Measurements from ENCODE around the gene CCNF.

Gene CCNF

GRCh38 chr16:2455081-2455845, 26.0 kb downstream of the CCNF start:
- Histone ChIP-seq H3K9me3 (no peaks in the 10 kb centered on the region), H3K4me3 (no peak overlapping the region), H3K4me1 (peaks cover 2 to 11% (median 9%) of the 10 kb centered on the region in 4 donors), H3K27ac (no peak overlapping the region), H3K27me3 (no peaks in the 10 kb centered on the region), H3K36me3 (peaks cover 0 to 52% (median 0%) of the 10 kb centered on the region in 3 donors)
- no peak for DNase-seq
- intact Hi-C loops (cut with DNase I; ENCODE audit: low total_unique reads), result no loop called here
- no peak for TF ChIP-seq CTCF (IDR thresholded peaks at IDR 0.05)

- DNase-seq, result no peak
- peaks cover 0 to 42% (median 0%) of the 10 kb centered on the region in 3 donors for H3K36me3 ChIP-seq
- H3K4me1 ChIP-seq, result peaks cover 4 to 15% (median 12%) of the 10 kb centered on the region in 4 donors
- no peak overlapping the region for H3K4me3 ChIP-seq
- TF ChIP-seq CTCF (IDR thresholded peaks at IDR 0.05), result no peak
- H3K27ac ChIP-seq, result no peak overlapping the region
- intact Hi-C loops (cut with DNase I; ENCODE audit: low total_unique reads), result no loop called here
- no peaks in the 10 kb centered on the region for H3K9me3 ChIP-seq
- H3K27me3 ChIP-seq, result no peaks in the 10 kb centered on the region
Observed at GRCh38 chr16:2456551-2457153, 27.4 kb downstream of the CCNF start.

- no peaks in the 10 kb centered on the region for H3K9me3 ChIP-seq
- intact Hi-C loops (cut with DNase I; ENCODE audit: low total_unique reads), result no loop called here
- DNase-seq, result no peak
Observed at GRCh38 chr16:2457267-2457666, 28.0 kb downstream of the CCNF start.

GRCh38 chr16:2457946-2458345, 28.7 kb downstream of the CCNF start:
- H3K27me3 ChIP-seq, result no peaks in the 10 kb centered on the region
- no peak for TF ChIP-seq CTCF (IDR thresholded peaks at IDR 0.05)
- DNase-seq, result no peak
- H3K4me1 ChIP-seq, result peaks cover 4 to 15% (median 12%) of the 10 kb centered on the region in 4 donors
- H3K9me3 ChIP-seq, result no peaks in the 10 kb centered on the region
- no peak overlapping the region for H3K27ac ChIP-seq
- peaks cover 0 to 36% (median 0%) of the 10 kb centered on the region in 3 donors for H3K36me3 ChIP-seq
- intact Hi-C loops (cut with DNase I; ENCODE audit: low total_unique reads), result no loop called here
- H3K4me3 ChIP-seq, result no peak overlapping the region

More at GRCh38 chr16:2457267-2457666, 28.0 kb downstream of the CCNF start:
- H3K36me3 ChIP-seq, result peaks cover 0 to 36% (median 0%) of the 10 kb centered on the region in 3 donors
- H3K4me3 ChIP-seq, result no peak overlapping the region
- H3K27ac ChIP-seq, result no peak overlapping the region
- peaks cover 4 to 15% (median 12%) of the 10 kb centered on the region in 4 donors for H3K4me1 ChIP-seq
- no peaks in the 10 kb centered on the region for H3K27me3 ChIP-seq
- no peak for TF ChIP-seq CTCF (IDR thresholded peaks at IDR 0.05)

GRCh38 chr16:2458887-2459646, 29.8 kb downstream of the CCNF start:
- TF ChIP-seq CTCF (IDR thresholded peaks at IDR 0.05), result no peak
- Histone ChIP-seq H3K36me3 (peaks cover 0 to 26% (median 0%) of the 10 kb centered on the region in 3 donors), H3K4me3 (peak overlapping the region; percentile 48 to 61), H3K27ac (peak overlapping the region; percentile 42 to 46), H3K4me1 (peaks cover 4 to 15% (median 12%) of the 10 kb centered on the region in 4 donors), H3K9me3 (no peaks in the 10 kb centered on the region), H3K27me3 (no peaks in the 10 kb centered on the region)
- intact Hi-C loops (cut with DNase I; ENCODE audit: low total_unique reads), result no loop called here
- DNase-seq, result no peak
